K562 (cell line): Measurements from ENCODE around the gene IFITM2. TPM values are rescaled to one million over a fixed set of nuclear protein-coding genes. Genes with fewer than 3 reads are reported as not detected.

Source experiments
- CCNT2 ChIP-seq: IDR thresholded peaks from 2 replicates; pipeline ENCODE4 v1.6.1; 2011; ENCODE audit warnings: borderline replicate concordance, low read depth, mild to moderate bottlenecking, moderate library complexity, mixed read lengths, low read length; ENCODE audit not compliant: insufficient read length; ENCODE audit errors: extremely low read depth
- EGR1 ChIP-seq: fragments of 450-650 bp; conservative IDR thresholded peaks from 2 replicates; pipeline ENCODE4 v1.6.1; 2017; ENCODE audit warnings: mild to moderate bottlenecking
- GABPA ChIP-seq: fragments of 200-800 bp; sonication (Bioruptor generic); conservative IDR thresholded peaks from 2 replicates; pipeline ENCODE4 v1.6.1; 2016; ENCODE audit warnings: low read depth, missing genetic modification characterization, missing compliant biosample characterization
- HIVEP1 ChIP-seq: fragments of 250-450 bp; sonication (Bioruptor Pico); IDR thresholded peaks from 2 replicates; pipeline ENCODE4 v1.4.0; 2020; ENCODE audit warnings: mild to moderate bottlenecking
- HNRNPK ChIP-seq: fragments of 200-400 bp; formaldehyde crosslinking; IDR thresholded peaks from one replicate; pipeline ENCODE4 v1.6.1; 2018; ENCODE audit warnings: mild to moderate bottlenecking, low read depth, low read length; ENCODE audit not compliant: poor library complexity, severe bottlenecking
- L3MBTL2 ChIP-seq: fragments of 450-650 bp; IDR thresholded peaks from 2 replicates; pipeline ENCODE4 v1.6.1; 2016; ENCODE audit warnings: mild to moderate bottlenecking, moderate library complexity
- ZNF124 ChIP-seq: sonication (generic); formaldehyde crosslinking; IDR thresholded peaks from 2 replicates; pipeline ENCODE4 v1.8.1; 2022; ENCODE audit warnings: missing genetic modification reagents
- ZNF133 ChIP-seq: fragments of 250-450 bp; sonication (Bioruptor Pico); IDR thresholded peaks from 2 replicates; pipeline ENCODE4 v1.4.0; 2020; ENCODE audit warnings: mild to moderate bottlenecking
- ZNF274 ChIP-seq: IDR thresholded peaks from 2 replicates; pipeline ENCODE4 v1.6.1; 2011; ENCODE audit warnings: low read depth, mild to moderate bottlenecking, low read length, moderate library complexity, borderline replicate concordance
- polyA plus RNA-seq, 8 experiments: library from polyadenylated mRNA; depleted of rRNA in 4 of 8; stranded (reverse) in 5 of 8; unstranded in 3 of 8; fragments of >200 nt; fragmentation: Nextera tagmentation in 2 of 8; fragmentation: Illumina TruSeq in 1 of 8; extraction: Ambion mirVana in 2 of 8; extraction: Trizol in 1 of 8; gene quantifications; 2 replicates each; pipeline versions ENCODE4 v1.2.1 to v1.2.3, GENCODE V29; 2011 to 2014; ENCODE audit warnings: inconsistent platforms in 1 of 8, missing spikeins in 1 of 8
- total RNA-seq, 7 experiments: library from RNA; depleted of rRNA in 6 of 7; stranded (reverse); fragments of >200 nt in 6 of 7; fragmentation: Illumina TruSeq in 2 of 7; extraction: Trizol in 2 of 7; gene quantifications; 2 replicates each; pipeline versions ENCODE4 v1.2.1 to v1.2.3, GENCODE V29; 2011 to 2021; ENCODE audit warnings: low replicate concordance in 1 of 7
- TF ChIP-seq, protein P1 (sequence below): fragments of 450-650 bp; IDR thresholded peaks from 2 replicates; pipeline ENCODE4 v1.6.1; 2016; ENCODE audit warnings: low read depth
- TF ChIP-seq, protein P2 (sequence below): fragments of 450-650 bp; IDR thresholded peaks from 2 replicates; pipeline ENCODE4 v1.6.1; 2018; ENCODE audit warnings: mild to moderate bottlenecking, low read depth; ENCODE audit not compliant: partially characterized antibody
- TF ChIP-seq, protein P3 (sequence below), 2 experiments: fragments of 450-650 bp in 1 of 2; sonication (generic) in 1 of 2; formaldehyde crosslinking in 1 of 2; IDR thresholded peaks in 1 of 2; conservative IDR thresholded peaks in 1 of 2; 2 replicates each; pipeline versions ENCODE4 v1.6.1 to v1.8.1; 2016 to 2023; ENCODE audit warnings: mild to moderate bottlenecking in 2 of 2, moderate library complexity in 2 of 2, inconsistent platforms in 1 of 2, missing genetic modification reagents in 1 of 2

IFITM2 gene
- total and polyA plus RNA-seq, 9 of the 15 experiments (the other 6 are each of a cell fraction or from before 2014, with no cell fraction given), result 52.8 to 4,872 (median 356) TPM

DNA sequence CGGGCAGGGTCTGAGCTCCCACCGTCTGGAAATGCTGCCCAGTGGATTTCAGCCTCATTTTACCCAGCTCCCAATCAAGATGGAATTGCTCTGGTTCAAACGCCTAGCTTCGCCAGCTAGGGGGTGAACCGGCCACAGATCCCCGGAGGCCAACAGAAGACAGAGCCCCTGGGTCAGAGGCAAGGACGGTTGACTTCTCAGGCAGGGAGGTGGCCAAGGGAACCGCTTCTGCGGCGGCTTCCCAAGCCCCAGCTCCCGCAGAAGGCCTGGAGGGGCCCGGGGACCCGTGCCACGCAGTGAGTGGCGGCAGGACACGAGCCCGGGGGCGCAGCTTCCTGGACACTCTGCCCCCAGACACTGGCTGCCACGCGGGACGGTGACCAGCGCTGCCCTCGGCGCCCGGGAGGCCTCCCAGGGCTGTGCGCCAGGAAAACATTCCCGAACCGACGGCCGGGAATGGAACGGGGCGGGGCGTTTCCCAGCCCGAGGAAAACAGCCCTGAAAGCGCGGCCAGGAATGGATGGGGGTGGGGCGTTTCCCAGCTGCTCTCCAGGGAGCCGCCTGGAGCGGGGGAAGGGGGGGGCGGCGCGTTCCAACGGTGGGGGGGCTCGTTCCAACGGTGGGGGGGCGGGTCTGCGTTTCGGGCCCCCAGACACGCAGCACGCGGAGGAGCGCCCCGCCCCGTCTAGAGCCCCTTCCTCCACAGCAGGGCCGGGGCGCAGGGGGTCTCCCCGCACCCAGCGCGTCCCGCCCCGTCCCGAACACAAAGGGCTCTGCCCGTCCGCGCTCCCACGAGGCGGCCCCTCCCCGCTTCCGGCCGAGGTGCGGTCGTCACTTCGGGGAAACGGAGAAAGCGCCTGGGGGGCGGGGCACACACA lies 48.2 kb downstream of the IFITM2 start (continued):
- TF ChIP-seq, protein P1, sequence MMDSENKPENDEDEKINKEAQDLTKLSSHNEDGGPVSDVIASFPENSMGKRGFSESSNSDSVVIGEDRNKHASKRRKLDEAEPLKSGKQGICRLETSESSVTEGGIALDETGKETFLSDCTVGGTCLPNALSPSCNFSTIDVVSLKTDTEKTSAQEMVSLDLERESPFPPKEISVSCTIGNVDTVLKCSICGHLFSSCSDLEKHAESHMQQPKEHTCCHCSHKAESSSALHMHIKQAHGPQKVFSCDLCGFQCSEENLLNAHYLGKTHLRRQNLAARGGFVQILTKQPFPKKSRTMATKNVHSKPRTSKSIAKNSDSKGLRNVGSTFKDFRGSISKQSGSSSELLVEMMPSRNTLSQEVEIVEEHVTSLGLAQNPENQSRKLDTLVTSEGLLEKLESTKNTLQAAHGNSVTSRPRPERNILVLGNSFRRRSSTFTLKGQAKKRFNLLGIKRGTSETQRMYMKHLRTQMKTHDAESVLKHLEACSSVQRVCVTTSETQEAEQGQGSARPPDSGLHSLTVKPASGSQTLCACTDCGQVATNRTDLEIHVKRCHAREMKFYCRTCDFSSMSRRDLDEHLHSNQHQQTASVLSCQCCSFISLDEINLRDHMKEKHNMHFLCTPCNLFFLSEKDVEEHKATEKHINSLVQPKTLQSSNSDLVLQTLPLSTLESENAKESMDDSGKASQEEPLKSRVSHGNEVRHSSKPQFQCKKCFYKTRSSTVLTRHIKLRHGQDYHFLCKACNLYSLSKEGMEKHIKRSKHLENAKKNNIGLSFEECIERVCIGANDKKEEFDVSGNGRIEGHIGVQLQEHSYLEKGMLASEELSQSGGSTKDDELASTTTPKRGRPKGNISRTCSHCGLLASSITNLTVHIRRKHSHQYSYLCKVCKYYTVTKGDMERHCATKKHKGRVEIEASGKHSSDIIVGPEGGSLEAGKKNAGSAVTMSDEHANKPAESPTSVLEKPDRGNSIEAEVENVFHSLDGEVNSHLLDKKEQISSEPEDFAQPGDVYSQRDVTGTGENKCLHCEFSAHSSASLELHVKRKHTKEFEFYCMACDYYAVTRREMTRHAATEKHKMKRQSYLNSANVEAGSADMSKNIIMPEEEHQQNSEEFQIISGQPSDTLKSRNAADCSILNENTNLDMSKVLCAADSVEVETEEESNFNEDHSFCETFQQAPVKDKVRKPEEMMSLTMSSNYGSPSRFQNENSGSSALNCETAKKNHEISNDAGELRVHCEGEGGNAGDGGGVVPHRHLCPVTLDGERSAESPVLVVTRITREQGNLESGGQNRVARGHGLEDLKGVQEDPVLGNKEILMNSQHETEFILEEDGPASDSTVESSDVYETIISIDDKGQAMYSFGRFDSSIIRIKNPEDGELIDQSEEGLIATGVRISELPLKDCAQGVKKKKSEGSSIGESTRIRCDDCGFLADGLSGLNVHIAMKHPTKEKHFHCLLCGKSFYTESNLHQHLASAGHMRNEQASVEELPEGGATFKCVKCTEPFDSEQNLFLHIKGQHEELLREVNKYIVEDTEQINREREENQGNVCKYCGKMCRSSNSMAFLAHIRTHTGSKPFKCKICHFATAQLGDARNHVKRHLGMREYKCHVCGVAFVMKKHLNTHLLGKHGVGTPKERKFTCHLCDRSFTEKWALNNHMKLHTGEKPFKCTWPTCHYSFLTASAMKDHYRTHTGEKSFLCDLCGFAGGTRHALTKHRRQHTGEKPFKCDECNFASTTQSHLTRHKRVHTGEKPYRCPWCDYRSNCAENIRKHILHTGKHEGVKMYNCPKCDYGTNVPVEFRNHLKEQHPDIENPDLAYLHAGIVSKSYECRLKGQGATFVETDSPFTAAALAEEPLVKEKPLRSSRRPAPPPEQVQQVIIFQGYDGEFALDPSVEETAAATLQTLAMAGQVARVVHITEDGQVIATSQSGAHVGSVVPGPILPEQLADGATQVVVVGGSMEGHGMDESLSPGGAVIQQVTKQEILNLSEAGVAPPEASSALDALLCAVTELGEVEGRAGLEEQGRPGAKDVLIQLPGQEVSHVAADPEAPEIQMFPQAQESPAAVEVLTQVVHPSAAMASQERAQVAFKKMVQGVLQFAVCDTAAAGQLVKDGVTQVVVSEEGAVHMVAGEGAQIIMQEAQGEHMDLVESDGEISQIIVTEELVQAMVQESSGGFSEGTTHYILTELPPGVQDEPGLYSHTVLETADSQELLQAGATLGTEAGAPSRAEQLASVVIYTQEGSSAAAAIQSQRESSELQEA, result no peak
- TF ChIP-seq ZNF133 (CRISPR knock-in tag), result 0 out of 2 replicates have a peak, but pooled peaks have one; percentile 38
- TF ChIP-seq HNRNPK, result no peak
- TF ChIP-seq L3MBTL2, result peak; percentile 65
- TF ChIP-seq GABPA, result peak; percentile 72
- TF ChIP-seq, protein P2, sequence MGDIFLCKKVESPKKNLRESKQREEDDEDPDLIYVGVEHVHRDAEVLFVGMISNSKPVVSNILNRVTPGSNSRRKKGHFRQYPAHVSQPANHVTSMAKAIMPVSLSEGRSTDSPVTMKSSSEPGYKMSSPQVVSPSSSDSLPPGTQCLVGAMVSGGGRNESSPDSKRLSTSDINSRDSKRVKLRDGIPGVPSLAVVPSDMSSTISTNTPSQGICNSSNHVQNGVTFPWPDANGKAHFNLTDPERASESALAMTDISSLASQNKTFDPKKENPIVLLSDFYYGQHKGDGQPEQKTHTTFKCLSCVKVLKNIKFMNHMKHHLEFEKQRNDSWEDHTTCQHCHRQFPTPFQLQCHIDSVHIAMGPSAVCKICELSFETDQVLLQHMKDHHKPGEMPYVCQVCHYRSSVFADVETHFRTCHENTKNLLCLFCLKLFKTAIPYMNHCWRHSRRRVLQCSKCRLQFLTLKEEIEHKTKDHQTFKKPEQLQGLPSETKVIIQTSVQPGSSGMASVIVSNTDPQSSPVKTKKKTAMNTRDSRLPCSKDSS, result no peak
- TF ChIP-seq, protein P3, sequence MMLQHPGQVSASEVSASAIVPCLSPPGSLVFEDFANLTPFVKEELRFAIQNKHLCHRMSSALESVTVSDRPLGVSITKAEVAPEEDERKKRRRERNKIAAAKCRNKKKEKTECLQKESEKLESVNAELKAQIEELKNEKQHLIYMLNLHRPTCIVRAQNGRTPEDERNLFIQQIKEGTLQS (IDR thresholded peaks at IDR 0.05), result no peak
- TF ChIP-seq, protein P3 (CRISPR knock-in tag; conservative IDR thresholded peaks at IDR 0.05), result no peak
- TF ChIP-seq CCNT2, result no peak
- TF ChIP-seq ZNF124 (CRISPR knock-in tag), result no peak
- TF ChIP-seq HIVEP1, result peak; percentile 83; the same call in 1 of the 2 replicates
- 0 out of 2 replicates have a peak, but pooled peaks have one; percentile 11 for TF ChIP-seq EGR1
- TF ChIP-seq ZNF274, result no peak
